BJ (cell line): ENCODE results near the gene ST6GAL2. TPM values are rescaled to one million over a fixed set of nuclear protein-coding genes. Genes with fewer than 3 reads are reported as not detected.

Experiments
- CTCF ChIA-PET: fragments of 350-600 bp; formaldehyde crosslinking; extraction: SDS; loops from one replicate; lab custom pipeline; 2021; ENCODE audit warnings: antibody characterized with exemption, inconsistent platforms; lab: Yijun Ruan, JAX
- POLR2A ChIA-PET: fragments of 300-600 bp; sonication (Branson Sonifier 250); formaldehyde crosslinking; extraction: SDS; loops from one replicate; lab custom pipeline; 2021; ENCODE audit warnings: antibody characterized with exemption; lab: Charles Lee
- DNase-seq: peaks from one replicate; pipeline ENCODE4 v3.0.0-alpha.2; 2011; ENCODE audit warnings: low read depth
- H3K27me3 ChIP-seq: 2 replicates; pipeline ENCODE4 v1.6.0; 2011; ENCODE audit warnings: low read length; ENCODE audit not compliant: control insufficient read depth, insufficient read depth
- H3K36me3 ChIP-seq: 2 replicates; pipeline ENCODE4 v1.5.1; 2011; ENCODE audit warnings: low read length; ENCODE audit not compliant: control insufficient read depth, insufficient read depth
- H3K4me3 ChIP-seq: 2 replicates; pipeline ENCODE4 v1.5.1; 2011; ENCODE audit warnings: low read depth, mild to moderate bottlenecking, control low read depth, low read length
- CTCF ChIP-seq: IDR thresholded peaks from 2 replicates; pipeline ENCODE4 v1.5.1; 2011; ENCODE audit warnings: low read depth, mild to moderate bottlenecking, control low read depth, inconsistent platforms, low read length, moderate library complexity; ENCODE audit not compliant: insufficient read depth
- polyA plus RNA-seq: library from polyadenylated mRNA; depleted of rRNA; stranded (reverse); fragments of >200 nt; gene quantifications from 2 replicates; pipeline ENCODE4 v1.2.3, GENCODE V29; 2011

The ST6GAL2 gene
- polyA plus RNA-seq, 1 experiment: not detected

GRCh38 chr2:106869512-106870275 is 16.3 kb downstream of the ST6GAL2 start:
- no peak for TF ChIP-seq CTCF
- POLR2A ChIA-PET: no interaction called here
- no peaks in the 10 kb centered on the region for H3K27me3 ChIP-seq

GRCh38 chr2:106868275-106868674 is 17.7 kb downstream of the ST6GAL2 start:
- ChIA-PET CTCF (interaction anchor here (1.1 kb wide), 1 partner anchor 87 kb away, joined by 3 read pairs; no protein-coding TSS in a partner anchor), POLR2A (no interaction called here)
- TF ChIP-seq CTCF: no peak
- H3K4me3 ChIP-seq: no peak overlapping the region
- peaks cover 3% of the 10 kb centered on the region for H3K27me3 ChIP-seq
- no peak for DNase-seq
- no peaks in the 10 kb centered on the region for H3K36me3 ChIP-seq

More at GRCh38 chr2:106869512-106870275, 16.3 kb downstream of the ST6GAL2 start:
- Histone ChIP-seq H3K4me3 (no peak overlapping the region), H3K36me3 (no peaks in the 10 kb centered on the region)
- CTCF ChIA-PET: interaction anchor here (1.0 to 1.1 kb wide), 2 partner anchors 9 to 88 kb away, joined by 3 to 4 read pairs; no protein-coding TSS in a partner anchor
- no peak for DNase-seq

GRCh38 chr2:106867196-106867953 is 18.6 kb downstream of the ST6GAL2 start:
- DNase-seq: no peak
- POLR2A ChIA-PET: no interaction called here
- Histone ChIP-seq H3K36me3 (no peaks in the 10 kb centered on the region), H3K4me3 (no peak overlapping the region), H3K27me3 (peaks cover 3% of the 10 kb centered on the region)
- TF ChIP-seq CTCF: no peak
- CTCF ChIA-PET: no interaction called here

DNA sequence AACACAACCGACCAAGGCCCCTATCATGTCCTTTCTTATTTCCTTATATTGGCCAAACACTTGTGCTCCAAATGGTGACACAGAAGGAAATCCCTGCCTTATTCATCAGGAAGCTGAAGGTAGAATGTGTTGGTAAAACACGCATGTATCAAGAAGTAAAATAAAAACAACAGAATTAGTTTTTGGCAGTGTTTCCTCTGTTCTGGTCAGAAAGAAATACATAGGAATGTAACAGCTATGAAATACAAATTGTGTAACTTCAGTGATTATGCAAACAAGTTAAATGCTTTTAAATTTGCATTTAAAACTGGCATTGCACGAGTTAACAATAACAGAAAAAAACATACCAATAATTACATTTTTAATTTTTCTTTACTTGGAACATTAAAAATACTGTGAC is 19.3 kb downstream of the ST6GAL2 start:
- POLR2A ChIA-PET: no interaction called here

More for the DNA sequence above, 19.3 kb downstream of the ST6GAL2 start:
- CTCF ChIA-PET: no interaction called here
- TF ChIP-seq CTCF: no peak
- peaks cover 3% of the 10 kb centered on the region for H3K27me3 ChIP-seq
- H3K36me3 ChIP-seq: no peaks in the 10 kb centered on the region
- DNase-seq: no peak
- H3K4me3 ChIP-seq: no peak overlapping the region
